ENCODE measurements around the gene RANBP3.
"Not testable (repeated sequence)": the region's sequence is repeated elsewhere in the genome, so short reads cannot be mapped to it uniquely, and the experiment has no call there.

Gene RANBP3

DNA sequence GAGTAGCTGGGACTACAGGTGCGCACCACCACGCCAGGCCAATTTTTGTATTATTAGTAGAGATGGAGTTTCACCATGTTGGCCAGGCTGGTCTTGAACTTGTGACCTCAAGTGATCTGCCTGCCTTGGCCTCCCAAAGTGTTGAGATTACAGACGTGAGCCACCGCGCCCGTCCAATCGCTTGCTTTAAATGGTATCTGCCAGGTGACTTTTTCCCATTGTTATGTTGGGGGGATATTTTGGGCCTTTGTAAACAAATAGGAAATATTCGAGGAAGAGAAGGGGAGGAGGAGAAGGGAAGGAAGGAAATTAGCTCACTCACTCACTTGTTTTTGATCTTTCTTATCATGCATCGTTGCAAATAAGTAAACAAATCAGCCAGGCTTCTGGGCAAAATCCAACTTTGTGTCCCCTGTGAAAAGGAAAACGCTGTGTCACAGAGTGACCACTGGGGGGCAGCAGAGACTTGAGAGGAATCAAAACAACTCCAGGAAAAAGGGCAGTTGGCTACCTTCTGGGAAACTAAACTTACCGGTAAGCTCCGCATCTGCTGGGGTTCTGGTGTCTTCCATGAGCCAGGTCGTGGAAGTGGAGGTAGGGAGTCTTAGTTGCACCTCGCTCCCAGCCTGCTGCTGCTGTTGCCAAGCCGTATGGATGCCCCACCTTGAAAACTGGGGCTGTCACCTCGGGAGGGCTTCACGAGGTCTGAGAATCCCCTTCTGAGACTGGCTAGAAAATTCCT lies 9.3 kb upstream of the RANBP3 start:
- peak; percentile 80 for DNase-seq (ENCODE audit: low spot score)

DNA sequence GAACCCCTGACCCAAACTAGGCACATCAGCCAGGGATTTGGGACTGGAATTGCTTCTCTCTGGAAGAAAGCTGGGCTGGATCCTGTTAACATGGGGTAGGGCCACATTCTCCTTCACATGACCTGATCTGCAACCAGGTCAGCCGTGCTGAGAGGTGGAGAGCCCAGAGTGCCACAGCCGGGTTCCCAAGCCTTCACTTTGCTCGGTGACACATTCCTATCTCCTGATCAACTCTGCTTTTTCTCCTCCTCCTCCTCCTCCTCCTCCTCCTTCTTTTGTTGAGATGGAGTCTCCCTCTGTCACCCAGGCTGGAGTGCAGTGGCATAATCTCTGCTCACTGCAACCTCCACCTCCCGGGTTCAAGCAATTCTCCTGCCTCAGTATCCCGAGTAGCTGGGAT lies 7.9 kb upstream of the RANBP3 start:
- DNase-seq (ENCODE audit: low spot score) = not testable (repeated sequence)

DNA sequence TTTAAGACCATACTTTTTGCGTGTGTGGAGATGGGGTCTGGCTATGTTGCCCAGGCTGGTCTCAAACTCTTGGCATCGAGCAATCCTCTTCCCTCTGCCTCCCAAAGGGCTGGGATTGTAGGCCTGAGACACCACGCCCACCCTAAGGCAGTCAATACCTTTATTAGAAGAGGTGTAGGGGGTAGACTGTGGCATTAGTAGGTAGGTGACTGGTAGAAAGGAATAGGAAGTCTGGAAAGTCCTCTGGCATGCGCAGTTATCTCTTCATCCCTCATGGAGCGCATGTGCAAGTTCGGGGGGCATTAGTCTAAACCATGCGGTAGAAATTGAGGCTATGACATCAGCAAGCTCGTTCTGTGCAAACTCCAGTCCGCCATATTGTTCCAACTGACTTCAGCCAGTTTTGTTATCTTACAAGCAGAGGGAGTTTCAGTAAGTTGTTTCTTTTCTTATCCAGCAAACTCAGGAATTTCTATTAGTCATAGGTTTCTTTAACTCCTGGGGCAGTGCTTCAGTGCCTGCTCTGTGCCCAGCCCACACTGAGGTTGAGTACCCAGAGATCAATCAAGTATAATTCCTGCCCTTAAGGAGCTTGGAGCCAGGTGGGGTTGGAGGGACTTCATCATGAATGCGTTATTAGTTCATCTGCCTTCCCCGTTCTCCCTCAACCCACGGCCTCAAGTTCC lies 7.3 kb upstream of the RANBP3 start:
- no peak for DNase-seq (ENCODE audit: low spot score)

DNA sequence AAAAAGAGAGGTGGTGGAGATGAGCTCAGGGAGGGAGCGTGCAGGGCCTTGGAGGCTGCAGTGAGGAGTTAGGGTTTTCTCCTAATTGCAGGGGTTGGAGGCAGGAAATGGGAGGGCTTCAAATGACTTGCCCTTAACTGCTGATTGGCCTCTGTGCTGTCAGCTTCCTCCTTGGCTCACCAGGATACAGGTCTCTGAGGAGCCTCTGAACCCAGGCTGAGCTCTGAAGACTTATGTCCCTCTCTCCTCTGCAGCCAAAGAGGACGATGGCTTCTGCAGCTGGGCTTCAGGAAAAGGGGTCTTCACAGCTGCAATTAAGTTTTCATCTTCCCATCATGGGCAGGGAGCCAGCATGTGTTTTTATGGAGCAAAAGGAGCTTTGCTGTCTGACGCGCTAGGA lies 6.7 kb upstream of the RANBP3 start:
- no peak for DNase-seq (ENCODE audit: low spot score)

DNA sequence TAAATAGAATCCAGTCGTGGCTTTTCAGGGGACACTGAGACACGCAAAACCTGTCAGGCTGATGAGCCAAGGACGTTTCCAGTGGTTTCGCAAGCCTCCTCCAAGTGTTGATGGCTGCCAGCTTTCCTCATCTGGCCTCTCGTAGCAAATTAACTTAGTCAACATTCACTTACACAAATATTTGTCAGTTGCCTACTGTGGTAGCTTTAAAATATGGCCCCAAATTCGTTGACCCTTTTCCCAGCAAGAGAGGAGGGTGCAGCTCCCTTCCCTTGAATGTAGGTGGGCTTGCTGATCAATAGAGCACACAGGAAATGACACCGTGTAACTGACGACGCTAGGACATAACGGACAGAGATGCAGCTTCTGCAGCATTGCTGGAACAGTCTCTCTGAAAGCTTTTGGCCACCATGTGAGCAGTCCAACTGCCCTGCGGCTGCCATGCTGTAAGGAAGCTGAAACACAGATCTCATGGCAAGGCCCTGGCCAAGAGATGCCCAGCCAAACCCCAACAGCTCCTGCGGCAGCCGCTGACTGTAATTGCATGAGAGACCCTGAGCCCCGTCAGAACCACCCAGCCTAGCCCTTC lies 5.5 kb upstream of the RANBP3 start:
- no peak for DNase-seq (ENCODE audit: low spot score)

DNA sequence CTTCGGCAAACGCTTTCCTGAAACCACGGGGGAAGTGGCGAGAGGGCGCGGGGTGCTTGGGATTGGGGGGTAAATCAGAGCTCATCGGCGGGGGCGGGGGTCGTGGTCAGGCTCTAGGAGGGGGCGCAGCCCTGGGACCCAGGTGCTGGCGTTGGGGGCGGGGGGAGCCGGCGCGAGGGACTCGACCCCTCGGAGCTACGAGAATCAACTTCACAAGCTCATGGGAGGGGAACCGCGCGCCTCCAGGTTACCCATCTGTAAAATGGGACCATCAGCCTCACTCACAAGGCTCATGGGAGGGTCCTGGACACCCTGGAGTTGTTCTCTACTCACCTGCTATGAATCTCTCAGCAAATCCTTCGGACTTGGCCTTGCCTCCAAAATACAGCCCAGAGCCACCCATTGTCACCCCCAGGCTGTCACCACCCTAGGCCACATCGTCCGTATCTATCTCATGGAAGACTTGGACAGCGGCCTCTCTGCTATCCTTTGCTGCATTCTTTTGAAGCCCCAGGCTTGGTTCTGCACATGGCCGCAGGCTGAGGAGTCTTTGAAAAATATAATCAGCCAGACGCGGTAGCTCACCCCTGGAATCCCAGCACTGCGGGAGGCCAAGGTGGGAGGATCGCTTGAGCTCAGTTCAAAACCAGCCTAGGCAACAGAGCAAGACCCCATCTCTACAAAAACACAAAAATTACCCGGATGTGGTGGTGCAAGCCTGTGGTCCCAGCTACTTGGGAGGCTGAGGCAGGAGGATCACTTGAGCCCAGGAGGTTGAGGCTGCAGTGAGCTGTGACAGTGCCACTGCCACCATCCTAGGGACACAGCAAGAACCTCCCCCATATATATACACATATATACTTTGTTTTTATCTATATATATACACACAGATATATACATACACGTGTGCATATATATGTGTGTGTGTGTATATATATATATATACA lies 939 bp upstream of the RANBP3 start:
- DNase-seq (ENCODE audit: low spot score) = no peak

DNA sequence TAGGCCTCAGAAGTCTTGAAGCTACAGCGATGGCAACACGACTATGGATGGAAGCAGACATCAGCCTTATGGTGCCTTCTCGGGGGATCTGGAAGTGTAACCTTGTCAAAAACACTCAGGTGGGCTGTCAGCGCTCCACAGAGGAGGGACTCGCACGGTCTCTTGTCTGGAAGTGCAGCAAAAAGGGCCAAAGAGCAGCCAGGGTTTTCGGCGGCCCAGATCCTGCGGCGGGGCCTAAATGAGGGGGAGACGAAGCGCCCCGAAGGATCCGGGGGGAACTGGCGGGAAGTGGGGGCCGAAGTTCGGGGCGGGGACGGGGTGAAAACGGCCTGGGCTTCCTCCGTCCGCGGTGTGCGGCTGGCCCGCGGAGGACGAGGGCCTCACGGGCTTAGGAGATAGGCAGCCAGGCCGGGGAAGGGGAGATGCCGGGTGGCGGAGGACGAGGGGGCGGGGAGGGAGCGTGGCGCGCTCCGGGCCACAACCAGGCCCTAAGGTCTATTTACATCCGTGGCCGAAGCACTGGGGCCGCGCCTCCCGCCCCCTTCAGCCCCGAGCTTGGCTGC lies 637 bp downstream of the RANBP3 start:
- no peak for DNase-seq (ENCODE audit: low spot score)

DNA sequence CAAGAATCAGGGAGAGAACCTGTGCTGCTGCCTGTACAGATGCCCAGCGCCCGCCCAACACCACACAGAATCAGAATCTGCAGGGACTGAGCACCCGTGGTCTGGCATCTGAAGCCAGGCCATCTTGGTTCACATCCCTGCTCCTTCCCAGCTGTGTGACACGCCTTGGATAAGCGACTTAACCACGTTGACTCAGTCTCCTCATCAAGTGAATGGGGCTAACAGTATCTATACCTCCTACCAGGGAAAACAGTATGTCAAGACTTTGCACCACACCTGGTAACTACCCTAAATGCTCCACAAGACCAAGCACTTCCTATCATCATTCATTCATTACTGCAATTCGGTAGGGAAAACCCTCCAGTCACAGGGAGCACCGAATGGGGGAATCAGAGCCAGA lies 1.2 kb downstream of the RANBP3 start:
- no peak for DNase-seq (ENCODE audit: low spot score)

DNA sequence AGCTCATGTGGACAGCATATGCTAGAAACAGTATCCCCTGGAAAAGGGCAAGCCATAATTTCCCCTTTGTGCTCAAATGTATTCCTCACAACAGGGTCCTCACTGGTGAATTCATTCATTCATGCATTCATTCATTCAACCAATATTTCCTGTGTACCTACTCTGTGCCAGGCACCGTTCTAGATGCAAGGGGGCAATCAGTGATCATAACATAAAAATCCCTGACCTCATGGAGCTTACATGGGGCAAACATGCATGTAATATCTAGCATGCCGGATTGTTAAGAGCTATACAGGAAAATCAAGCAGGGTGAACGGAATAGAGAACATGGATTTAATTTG lies 2.6 kb downstream of the RANBP3 start:
- no peak for DNase-seq (ENCODE audit: low spot score)

DNA sequence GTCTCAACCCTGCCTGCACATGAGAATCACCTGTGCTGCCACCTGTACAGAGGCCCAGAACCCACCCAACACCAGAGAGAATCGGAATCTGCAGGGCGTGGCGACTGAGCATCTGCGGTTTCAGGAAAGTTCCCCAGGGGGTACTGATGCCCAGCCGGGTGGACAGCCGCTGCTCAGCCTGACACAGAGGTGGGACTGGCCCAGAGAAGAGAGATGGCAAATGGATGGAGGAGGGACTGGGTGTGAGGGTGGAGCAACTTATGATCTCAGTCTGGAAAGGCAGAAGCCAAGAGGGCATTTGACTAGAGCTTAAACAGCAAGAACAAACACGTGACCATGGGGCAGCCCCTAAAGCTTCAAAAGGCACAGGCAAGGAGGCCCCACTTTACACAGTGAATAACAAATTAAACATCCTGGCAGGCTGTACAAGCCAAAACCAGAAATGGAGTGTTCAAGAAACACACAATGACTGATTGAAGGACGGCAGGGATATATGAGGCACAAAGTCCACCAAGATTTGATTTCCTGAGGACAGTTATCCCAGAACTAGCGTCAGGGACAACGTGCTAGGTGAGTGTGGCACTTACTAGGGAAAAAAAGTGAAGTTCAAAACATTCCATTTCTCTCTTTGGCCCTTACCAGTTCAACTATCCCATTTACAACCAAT lies 3.1 kb downstream of the RANBP3 start:
- no peak for DNase-seq (ENCODE audit: low spot score)

DNA sequence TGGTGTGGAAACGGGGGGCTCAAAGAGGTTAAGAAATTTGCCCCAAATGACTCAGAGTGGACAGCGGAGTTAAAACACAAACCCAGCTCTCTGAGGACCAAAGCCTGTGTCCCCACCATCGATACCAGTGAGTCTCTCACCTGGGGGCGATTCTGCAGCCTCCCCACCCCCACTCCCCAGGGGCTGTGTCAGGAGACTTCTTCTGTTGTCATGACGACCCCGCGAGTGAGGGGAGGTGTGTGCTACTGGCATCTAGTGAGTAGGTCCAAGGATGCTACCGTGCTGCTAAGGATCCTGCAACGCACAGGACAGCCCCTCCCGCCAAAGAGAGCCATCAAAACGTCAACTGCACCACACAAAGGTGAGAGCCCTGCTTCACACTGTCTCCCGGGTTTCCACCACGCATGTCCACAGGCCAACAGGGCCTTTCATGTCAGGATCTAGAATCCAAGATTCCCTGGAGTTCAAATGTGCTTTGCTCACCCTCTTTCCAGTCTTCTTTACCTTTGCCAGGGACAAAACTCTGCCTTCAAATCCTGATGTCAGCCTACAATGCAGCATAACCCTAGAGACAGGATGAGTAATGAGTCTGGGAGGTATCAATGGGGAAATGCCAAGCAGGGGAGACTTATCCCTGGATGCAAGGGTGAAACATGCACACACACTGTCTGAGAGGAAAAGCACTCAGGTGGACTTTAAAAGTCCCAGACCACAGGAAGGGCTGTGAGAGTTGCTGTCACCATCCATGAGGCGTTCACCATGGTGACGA lies 3.9 kb downstream of the RANBP3 start:
- no peak for DNase-seq (ENCODE audit: low spot score)

DNA sequence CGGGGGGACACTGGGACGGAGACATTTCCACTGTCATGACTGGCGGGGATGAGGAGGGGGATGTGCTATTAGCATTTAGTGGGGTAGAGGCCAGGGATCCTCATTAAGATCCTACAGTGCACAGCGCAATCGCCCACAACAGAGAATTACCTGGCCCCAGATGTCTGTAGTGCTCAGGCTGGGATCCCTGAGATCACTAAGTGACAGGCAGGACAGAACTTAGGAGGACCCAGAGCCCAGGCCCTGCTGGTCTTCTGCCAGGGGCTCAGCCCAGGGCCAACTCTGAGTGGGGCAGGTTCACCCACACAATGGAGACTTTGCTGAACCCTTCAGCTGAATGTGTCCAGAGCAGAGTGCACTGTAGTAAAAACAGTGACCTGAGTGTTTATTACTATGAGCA lies 4.6 kb downstream of the RANBP3 start:
- DNase-seq (ENCODE audit: low spot score) = no peak

DNA sequence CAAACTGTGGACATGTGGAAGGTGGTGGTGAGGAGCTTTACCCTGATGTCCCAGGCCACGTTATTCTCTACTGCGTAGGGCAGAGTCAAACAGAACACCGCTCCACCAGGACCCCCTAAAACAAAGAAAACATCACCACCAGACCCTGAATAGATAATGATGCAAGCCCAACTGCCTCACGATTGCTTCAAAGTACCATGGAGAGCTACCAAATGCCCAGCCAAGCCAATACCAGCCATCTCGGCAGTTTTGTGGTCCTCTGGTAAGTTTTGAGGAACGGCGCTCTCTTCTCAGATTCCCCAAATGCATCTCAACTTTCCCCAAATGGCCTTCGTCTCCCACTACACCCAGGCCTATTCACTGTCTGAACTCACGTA lies 5.6 kb downstream of the RANBP3 start:
- DNase-seq (ENCODE audit: low spot score) = no peak

DNA sequence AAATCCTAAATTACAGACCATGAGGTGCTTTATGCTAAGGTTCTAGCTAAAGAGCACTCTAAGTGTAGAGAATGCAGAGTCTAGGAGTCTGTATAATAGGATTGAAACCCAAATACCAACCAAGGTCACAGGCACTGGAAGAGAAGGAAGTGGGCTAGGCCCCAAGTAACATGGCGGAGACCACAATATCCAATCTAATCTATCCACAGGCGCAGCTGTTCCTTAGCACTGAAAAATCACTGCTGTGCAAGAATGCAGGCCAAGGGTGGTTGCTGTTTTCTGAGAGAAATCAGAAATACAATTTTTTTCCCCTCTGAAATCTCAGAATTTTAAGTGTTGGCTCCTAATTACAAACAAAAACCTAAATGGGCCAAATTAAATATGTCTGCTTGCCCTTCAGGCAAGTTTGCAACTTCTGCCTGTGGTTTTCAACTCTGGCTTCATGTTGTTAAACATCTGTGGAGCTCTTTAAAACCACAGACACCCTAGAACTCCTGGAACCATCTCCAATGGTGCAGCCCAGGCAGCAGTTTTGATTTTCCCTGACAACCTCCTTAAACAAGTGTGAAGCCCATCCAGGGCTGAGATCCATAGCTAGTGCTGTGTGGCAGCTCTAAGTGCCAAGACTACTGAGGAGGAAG lies 6.1 kb downstream of the RANBP3 start:
- DNase-seq (ENCODE audit: low spot score) = no peak

DNA sequence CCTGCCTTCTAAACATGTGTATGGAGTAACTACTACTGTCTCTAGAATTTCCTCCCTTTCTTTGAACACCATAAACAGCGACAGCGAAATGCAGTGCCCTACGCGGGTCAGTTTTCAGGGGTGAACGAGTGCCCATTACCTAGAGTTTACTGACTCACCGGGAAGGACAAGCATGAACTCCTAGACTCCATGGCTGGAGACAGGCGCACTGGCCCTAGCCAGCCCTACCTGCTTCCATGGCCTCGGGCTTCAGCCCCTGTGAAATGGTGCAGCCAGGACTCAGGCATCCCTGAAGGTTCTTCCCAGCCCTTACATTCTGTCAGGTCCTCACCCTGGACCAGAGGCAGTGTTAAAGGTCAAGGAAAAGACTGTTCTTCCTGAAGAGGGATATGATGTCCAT lies 8.5 kb downstream of the RANBP3 start:
- DNase-seq (ENCODE audit: low spot score) = no peak

DNA sequence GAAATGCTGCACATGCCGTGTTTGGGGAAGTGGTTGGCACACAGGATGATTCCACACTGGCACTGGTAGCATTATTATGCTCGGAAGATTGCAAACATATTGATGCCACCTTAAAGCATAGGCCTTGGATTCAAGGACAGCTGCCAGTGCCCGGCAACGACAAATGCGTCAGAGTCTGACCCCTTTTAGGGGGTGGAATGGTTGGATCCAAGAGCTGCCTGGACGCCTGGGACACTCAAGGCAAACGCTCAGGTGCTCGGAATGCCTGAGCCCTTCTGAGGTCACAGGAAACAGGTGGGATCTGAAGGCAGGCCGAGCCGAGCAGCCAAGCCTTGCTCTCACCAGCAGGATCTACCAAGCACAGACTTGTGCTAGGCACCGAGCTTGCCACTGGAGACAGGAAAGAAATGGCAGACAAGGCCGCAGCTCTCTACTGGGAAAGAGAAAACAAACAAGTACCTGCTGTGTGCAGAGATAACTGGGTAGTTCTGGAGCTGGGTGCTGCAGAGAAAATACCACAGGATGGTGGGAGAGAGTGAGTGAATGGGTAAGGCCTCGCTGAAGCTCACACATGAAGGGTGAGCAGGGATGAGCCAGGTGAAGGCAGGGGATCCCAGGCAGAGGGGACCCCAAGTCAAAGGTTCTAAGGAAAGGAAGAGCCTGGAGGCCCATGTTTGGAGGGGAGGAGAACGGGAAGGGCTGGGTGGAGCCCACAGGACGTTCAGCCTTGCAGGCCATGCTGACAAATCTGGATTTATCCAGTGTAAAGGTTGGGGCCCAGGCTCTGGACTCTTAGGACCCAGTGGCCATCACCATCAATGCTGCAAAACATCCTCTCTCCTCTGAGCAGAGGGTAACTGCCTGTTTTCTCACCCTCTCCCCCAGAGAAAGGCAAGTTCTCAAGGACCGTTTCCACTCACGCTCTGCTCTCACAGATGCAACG lies 9.2 kb downstream of the RANBP3 start:
- no peak for DNase-seq (ENCODE audit: low spot score)

DNA sequence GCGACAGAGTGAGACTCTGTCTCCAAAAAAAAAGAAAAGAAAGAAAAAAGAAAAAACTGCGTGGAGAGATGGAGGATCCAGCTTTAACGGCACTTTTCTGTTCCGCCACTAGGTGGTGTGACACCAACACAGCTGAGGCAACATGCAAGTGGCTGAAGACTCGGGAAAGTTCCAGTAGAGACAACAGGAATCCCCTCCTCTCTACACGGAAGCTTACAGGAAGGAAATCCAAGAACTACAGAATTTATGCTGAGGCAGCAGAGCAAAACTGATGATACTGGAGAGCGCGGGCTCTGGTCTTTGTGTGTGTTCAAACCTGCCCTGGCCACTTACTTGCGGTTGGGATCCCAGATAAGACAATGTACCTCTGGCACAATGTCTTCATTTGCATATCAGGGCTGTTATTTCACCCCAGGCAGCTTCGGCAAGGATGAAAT lies 9.9 kb downstream of the RANBP3 start:
- peak; percentile 64 for DNase-seq (ENCODE audit: low spot score)

DNA sequence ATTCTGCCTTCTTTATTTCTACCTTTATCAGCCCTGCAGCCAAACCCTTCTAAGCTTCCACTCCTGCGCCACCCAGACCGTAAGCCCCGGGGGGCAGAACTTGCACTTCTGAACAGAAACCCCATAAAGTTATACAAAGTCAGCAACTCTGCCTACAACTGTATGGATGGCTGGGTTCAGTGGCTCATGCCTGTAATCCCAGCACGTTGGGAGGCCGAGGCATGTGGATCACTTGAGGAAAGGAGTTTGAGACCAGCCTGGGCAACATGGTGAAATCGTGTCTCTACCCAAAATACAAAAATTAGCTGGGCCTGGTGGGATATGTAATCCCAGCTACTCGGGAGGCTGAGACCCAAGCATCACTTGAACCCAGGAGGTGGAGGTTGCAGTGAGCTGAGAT lies 10.4 kb downstream of the RANBP3 start:
- no peak for DNase-seq (ENCODE audit: low spot score)

DNA sequence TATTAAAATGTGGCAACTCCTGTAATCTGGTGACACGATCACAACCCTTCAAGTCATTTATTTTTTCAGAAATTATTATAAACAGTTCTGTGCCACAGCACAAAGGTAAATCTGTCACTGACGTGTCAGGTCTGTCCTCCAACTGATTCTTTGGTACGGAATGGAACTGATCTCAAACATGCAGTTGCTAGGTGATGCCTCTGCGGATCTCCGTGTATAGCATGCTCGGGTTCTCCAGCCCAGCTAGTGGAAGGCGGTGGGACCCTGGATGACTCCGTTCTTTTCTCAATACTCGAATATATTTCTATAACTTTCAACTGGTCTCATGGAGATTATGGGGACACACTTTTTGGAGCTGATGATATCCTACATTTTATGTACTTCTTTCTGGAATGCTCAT lies 11.0 kb downstream of the RANBP3 start:
- DNase-seq (ENCODE audit: low spot score) = no peak
